Skeletal muscle tissue (tissue), 4 donors: Measurements from ENCODE around the gene CLIC3. TPM values are rescaled to one million over a fixed set of nuclear protein-coding genes. Genes with fewer than 3 reads are reported as not detected.

Experiments
- H3K27ac ChIP-seq: one replicate; pipeline ENCODE4 v1.7.0; 2013; ENCODE audit warnings: mild to moderate bottlenecking, low read depth, low read length, inconsistent platforms
- H3K27me3 ChIP-seq, 3 donors: one replicate each; pipeline ENCODE4 v1.7.0; 2013; ENCODE audit warnings: low read length in 3 of 3; ENCODE audit not compliant: control insufficient read depth in 3 of 3, insufficient read depth in 3 of 3
- H3K36me3 ChIP-seq, 3 donors: one replicate each; pipeline ENCODE4 v1.7.0; 2013; ENCODE audit warnings: low read length in 3 of 3; ENCODE audit not compliant: control insufficient read depth in 3 of 3, insufficient read depth in 3 of 3
- H3K4me1 ChIP-seq, 3 donors: one replicate each; pipeline ENCODE4 v1.7.0; 2013; ENCODE audit warnings: low read length in 3 of 3, mild to moderate bottlenecking in 3 of 3; ENCODE audit not compliant: control insufficient read depth in 3 of 3, insufficient read depth in 3 of 3
- H3K4me3 ChIP-seq, 3 donors: one replicate each; pipeline ENCODE4 v1.7.0; 2013; ENCODE audit warnings: low read length in 3 of 3
- H3K9ac ChIP-seq, 3 donors: one replicate each; pipeline ENCODE4 v1.7.0; 2013; ENCODE audit warnings: low read length in 3 of 3, mild to moderate bottlenecking in 3 of 3, moderate library complexity in 2 of 3, low read depth in 1 of 3
- H3K9me3 ChIP-seq, 3 donors: one replicate each; pipeline ENCODE4 v1.7.0; 2013; ENCODE audit warnings: low read length in 3 of 3; ENCODE audit not compliant: control insufficient read depth in 3 of 3
- total RNA-seq: library from RNA; depleted of rRNA; stranded (reverse); fragments of >200 nt; gene quantifications from one replicate; pipeline ENCODE4 v1.2.3, GENCODE V29; 2014
- donor health status: Osteomylitis.

Gene CLIC3
- total RNA-seq, 1 donor from 2014 or later = not detected

DNA sequence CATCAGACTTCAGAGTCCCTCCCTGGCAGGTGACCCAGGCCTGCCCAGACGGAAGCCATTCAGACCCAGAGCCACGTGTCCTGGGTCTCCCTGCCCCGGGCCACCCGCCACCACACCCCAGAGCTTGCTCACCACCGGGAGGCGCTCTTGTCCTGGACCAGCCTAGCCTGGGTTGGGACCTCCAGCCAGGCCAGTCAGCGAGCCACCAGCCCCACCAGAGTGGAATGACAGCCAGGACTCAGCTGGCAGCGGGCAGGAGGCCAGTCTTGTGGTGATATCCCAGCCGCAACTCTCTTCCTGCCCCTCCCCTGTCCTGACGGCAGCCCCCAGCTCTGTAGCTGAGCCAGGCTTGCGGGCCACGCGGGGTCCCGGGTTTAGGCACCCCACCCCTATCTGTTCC, 20.7 kb downstream of the CLIC3 start:
- Histone ChIP-seq H3K4me1 (peaks cover 2 to 26% (median 26%) of the 10 kb centered on the region in 3 donors), H3K27ac (no peak overlapping the region), H3K27me3 (peaks cover 0 to 8% (median 0%) of the 10 kb centered on the region in 3 donors), H3K9me3 (no peaks in the 10 kb centered on the region), H3K36me3 (no peaks in the 10 kb centered on the region), H3K9ac (no peak overlapping the region), H3K4me3 (no peak overlapping the region)

DNA sequence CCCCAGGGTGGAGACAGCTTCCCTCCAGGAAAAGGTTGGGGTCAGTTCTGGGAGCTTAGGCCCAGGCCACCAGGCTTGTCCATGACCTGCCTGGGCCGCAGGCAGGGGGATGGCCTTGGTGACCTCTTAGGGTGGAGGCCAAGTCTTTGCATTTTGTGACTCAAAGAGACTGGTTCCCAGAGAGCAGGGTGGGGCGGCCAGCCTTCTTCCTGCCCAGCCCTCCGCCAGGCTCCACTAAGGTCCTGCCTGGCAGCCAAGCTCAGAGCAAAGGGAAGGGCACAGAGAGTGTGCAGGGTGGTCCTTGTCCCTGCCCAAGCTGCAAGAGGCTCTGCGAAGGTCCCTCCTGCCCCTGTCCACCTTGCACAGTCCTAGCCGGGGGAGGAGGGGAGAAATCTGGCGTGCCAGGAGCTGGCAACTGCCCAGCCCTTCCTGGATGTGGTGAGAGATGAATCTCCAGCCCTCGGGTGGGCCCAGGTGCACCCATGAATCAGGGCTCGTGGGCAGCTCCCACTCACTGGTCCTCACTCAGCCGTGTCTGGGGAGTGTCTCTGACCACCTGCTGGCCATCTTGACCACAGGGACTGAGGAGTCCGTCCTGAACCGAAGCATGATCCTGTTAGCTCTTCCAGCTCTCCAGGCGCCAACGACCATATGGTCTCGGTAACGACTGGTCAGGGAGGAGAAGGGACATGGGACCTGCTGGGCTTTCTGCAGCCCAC, 21.4 kb downstream of the CLIC3 start:
- Histone ChIP-seq H3K4me1 (peaks cover 2 to 26% (median 26%) of the 10 kb centered on the region in 3 donors), H3K27ac (no peak overlapping the region), H3K36me3 (no peaks in the 10 kb centered on the region), H3K9ac (no peak overlapping the region), H3K27me3 (peaks cover 0 to 8% (median 5%) of the 10 kb centered on the region in 3 donors), H3K4me3 (no peak overlapping the region), H3K9me3 (no peaks in the 10 kb centered on the region)

DNA sequence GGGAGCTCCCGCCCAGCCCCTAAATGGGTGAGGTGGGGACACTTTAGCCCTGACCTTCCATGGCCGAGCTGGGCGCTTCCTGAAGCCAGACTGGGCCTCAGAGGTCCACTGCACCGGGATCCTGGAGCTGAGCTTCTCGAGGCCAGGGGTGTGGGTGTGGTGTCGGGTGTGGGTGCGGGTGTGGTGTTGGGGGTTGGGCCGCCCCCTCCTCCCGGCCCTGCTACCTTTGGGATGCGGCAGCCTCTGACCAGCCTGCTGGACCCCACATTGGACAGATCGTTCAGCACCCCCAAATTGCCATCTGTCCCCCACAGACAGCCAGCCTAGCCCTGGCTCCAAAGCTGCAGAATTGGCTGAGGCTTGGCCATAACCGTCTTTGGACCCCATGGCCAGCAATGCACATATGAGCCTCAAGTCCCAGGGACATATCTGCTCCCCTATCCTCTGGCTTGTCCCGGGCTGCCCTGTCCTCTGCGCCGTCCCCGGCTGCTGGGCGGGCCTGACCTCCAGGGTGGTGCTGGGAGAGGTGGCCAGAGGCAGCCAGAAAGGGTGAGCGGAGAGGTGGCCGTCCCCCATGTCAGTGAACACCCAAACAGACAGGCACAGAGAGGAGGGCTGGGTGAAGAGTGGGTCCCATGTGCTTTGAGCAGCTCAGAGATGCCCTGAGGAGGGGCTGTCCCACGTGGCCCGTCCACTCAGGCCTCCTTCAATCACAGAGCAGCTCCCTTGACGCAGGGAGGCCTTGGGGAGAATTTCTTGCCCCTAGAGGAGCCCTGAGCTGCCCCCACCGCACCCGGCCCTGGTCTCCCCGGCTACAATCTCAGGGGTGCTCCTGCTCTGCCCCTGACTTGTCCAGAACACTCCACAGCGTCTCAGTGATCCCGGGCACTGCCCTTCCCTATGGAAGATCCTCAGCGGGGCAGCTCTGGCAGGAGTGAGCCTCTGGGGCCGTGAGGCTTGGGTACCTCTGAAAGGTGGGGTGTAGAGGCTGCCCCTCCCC, 22.4 kb downstream of the CLIC3 start:
- Histone ChIP-seq H3K27me3 (peaks cover 0 to 8% (median 6%) of the 10 kb centered on the region in 3 donors), H3K36me3 (no peaks in the 10 kb centered on the region), H3K4me3 (no peak overlapping the region), H3K9me3 (no peaks in the 10 kb centered on the region), H3K4me1 (peaks cover 2 to 26% (median 26%) of the 10 kb centered on the region in 3 donors), H3K27ac (no peak overlapping the region), H3K9ac (no peak overlapping the region)

DNA sequence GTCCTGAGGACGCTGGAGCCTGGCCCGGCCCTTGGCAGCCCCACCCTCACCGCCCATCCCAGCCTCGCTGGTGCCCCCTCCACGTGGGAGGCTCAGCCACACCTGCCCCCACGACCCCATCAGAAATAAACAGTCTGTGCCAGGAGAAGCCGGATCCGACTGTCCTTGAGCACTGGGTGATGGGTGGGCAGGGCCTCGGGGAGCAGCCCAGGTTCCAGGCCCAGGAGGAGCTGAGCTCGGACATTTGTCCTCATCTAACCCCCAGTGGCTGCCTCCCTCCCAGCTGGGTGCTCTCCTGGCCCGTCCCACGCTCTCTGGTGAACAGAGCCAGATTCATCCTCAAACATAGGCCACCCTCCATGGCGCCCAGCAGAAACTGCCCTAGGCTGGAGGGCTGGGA, 23.6 kb downstream of the CLIC3 start:
- no peaks in the 10 kb centered on the region for H3K36me3 ChIP-seq
- no peak overlapping the region for H3K27ac ChIP-seq
- H3K4me1 ChIP-seq = peaks cover 2 to 24% (median 21%) of the 10 kb centered on the region in 3 donors
- no peak overlapping the region for H3K9ac ChIP-seq
- H3K27me3 ChIP-seq = peaks cover 0 to 8% (median 6%) of the 10 kb centered on the region in 3 donors
- no peak overlapping the region for H3K4me3 ChIP-seq
- no peaks in the 10 kb centered on the region for H3K9me3 ChIP-seq

DNA sequence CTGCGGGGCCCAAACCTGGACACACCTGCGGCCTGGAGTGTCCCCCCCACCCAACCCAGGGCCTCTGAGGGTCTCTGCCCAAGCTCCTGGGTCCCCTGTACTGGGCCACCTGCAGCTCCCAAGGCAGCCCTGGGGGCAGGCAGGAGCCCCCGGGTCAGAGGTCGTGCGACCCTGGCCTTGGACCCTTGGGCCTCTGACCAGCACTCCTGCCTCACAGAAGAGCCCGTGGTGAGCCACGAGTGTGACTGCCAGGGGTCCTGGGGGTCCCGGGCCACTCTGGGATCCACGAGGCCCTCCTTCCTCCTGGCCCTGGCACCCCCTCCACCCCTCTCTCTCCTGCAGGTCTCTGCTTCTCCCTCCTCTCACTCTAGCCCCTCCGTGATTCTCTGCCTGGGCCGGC, 24.0 kb downstream of the CLIC3 start:
- Histone ChIP-seq H3K27ac (no peak overlapping the region), H3K9ac (no peak overlapping the region), H3K9me3 (no peaks in the 10 kb centered on the region), H3K36me3 (no peaks in the 10 kb centered on the region), H3K4me1 (peaks cover under 1 to 20% (median 18%) of the 10 kb centered on the region in 3 donors), H3K4me3 (no peak overlapping the region), H3K27me3 (peaks cover 0 to 6% (median 6%) of the 10 kb centered on the region in 3 donors)

DNA sequence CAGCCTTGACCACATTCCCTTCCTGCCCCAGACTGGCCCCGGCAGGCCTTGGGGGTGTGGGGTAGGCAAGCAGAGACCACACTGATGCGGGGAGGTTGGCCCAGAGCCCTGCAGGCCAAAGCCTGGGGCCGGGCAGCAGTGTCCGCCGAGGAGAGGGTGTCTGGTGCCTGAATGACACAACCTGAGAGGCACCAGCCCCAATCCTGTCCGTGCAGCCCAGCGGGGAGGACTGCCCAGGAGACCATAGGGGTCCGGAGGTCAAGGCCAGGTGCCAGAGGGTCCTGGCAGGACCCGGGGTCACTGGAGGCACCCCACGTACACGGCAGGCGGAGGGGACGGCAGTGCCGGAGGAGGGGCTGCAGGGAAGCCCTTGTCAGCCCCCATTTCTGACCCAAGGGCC, 24.6 kb downstream of the CLIC3 start:
- no peak overlapping the region for H3K4me3 ChIP-seq
- H3K27me3 ChIP-seq = peaks cover 0 to 6% (median 0%) of the 10 kb centered on the region in 3 donors
- peaks cover 0 to 15% (median 14%) of the 10 kb centered on the region in 3 donors for H3K4me1 ChIP-seq
- no peak overlapping the region for H3K9ac ChIP-seq
- H3K36me3 ChIP-seq = no peaks in the 10 kb centered on the region
- H3K9me3 ChIP-seq = no peaks in the 10 kb centered on the region
- no peak overlapping the region for H3K27ac ChIP-seq

DNA sequence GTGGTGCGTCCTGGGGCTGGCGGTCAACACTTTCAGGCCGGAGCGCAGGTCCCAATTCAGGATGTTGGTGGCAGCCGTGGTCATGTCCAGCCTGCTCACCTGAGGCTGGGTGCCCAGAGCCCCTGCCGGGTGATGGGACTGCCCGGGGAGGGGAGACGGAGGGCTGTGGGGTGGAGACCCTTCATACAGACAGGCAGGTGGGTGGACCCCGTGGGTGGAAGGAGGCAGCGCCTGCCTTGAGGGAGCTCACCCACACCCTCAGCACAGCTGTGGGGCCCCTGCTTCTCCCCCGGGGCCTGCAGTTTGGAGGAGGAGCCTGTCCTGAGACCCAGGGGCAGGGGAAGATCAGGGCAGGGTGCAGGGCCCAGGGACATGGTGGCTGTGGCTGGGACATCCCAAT, 26.0 kb downstream of the CLIC3 start:
- peaks cover 0 to 7% (median 2%) of the 10 kb centered on the region in 3 donors for H3K4me1 ChIP-seq

DNA sequence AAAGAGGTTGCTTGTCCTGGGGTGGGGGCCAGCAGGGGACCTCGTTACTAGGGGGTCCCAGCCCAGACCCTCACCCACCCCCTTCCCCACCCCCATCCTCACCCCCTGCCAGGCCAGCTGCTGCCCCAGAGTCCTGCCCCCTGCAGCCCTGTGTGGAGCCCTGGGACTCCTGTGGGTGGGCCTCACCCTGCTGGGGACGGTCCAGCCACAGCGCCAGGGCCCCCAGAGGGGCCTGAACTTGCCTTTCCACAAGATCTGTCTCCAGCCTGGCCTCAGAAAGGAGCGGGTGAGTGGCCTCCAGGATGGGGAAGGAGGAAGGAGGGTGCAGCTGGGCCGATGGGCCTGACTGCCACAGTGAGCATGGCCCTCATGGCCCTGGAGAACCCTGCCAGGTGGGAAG, 26.6 kb downstream of the CLIC3 start:
- no peak overlapping the region for H3K4me3 ChIP-seq
- H3K9ac ChIP-seq = no peak overlapping the region
- H3K36me3 ChIP-seq = no peaks in the 10 kb centered on the region
- peaks cover 0 to 2% (median 0%) of the 10 kb centered on the region in 3 donors for H3K4me1 ChIP-seq
- no peaks in the 10 kb centered on the region for H3K9me3 ChIP-seq
- peaks cover 7 to 14% (median 9%) of the 10 kb centered on the region in 3 donors for H3K27me3 ChIP-seq
- H3K27ac ChIP-seq = no peak overlapping the region

More for the DNA sequence above, 26.0 kb downstream of the CLIC3 start:
- Histone ChIP-seq H3K9me3 (no peaks in the 10 kb centered on the region), H3K4me3 (no peak overlapping the region), H3K36me3 (no peaks in the 10 kb centered on the region), H3K27ac (no peak overlapping the region), H3K9ac (no peak overlapping the region), H3K27me3 (peaks cover 7 to 14% (median 9%) of the 10 kb centered on the region in 3 donors)

DNA sequence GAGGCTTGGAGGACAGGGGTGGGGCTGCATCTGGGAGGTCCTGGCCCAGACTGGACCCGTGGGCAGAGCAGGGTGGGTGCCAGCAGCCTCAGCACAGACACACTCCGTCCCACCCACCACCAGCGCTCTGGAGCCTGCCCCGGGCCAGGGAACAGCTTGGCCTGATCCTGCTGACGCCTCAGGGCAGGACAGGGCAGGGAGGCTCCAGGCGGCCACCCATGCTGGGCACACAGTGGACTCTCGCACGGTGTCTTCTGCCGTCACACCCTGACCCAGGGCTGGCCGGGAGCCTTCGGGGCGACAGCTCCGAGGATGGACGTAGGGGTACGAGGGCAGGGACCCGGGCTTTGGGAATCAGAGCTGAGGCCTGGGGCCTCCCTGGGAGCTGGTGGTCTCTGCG, 27.2 kb downstream of the CLIC3 start:
- Histone ChIP-seq H3K36me3 (no peaks in the 10 kb centered on the region), H3K9me3 (no peaks in the 10 kb centered on the region), H3K27me3 (peaks cover 7 to 14% (median 9%) of the 10 kb centered on the region in 3 donors), H3K9ac (no peak overlapping the region), H3K27ac (no peak overlapping the region), H3K4me3 (no peak overlapping the region), H3K4me1 (peaks cover 0 to 3% (median 0%) of the 10 kb centered on the region in 3 donors)
